DOHH2 (cell line): Measurements from ENCODE around the gene HSPB3.

Experiments used
- H3F3A ChIP-seq: fragments of 200-600 bp; sonication (generic), shearing (Covaris generic); 2 replicates; pipeline ENCODE4 v1.6.0; 2016; ENCODE audit warnings: antibody characterized with exemption, mild to moderate bottlenecking; ENCODE audit not compliant: control insufficient read depth, insufficient read depth
- H3K27ac ChIP-seq: fragments of 200-600 bp; sonication (generic); 2 replicates; pipeline ENCODE4 v1.5.1; 2014; ENCODE audit warnings: low read depth, mild to moderate bottlenecking, low read length, moderate library complexity
- H3K27me3 ChIP-seq: fragments of 200-600 bp; sonication (generic); 2 replicates; pipeline ENCODE4 v1.6.1; 2014; ENCODE audit warnings: mild to moderate bottlenecking, low read length, mixed read lengths; ENCODE audit not compliant: control insufficient read depth
- H3K36me3 ChIP-seq: fragments of 200-600 bp; sonication (generic); 2 replicates; pipeline ENCODE4 v1.6.1; 2014; ENCODE audit warnings: mild to moderate bottlenecking, low read length, moderate library complexity, mixed read lengths; ENCODE audit not compliant: control insufficient read depth
- H3K4me1 ChIP-seq: fragments of 200-600 bp; sonication (generic); 2 replicates; pipeline ENCODE4 v1.6.1; 2014; ENCODE audit warnings: mild to moderate bottlenecking, low read length, mixed read lengths; ENCODE audit not compliant: control insufficient read depth
- H3K4me2 ChIP-seq: fragments of 200-600 bp; sonication (generic); 2 replicates; pipeline ENCODE4 v1.6.0; 2014; ENCODE audit warnings: mild to moderate bottlenecking, low read length, moderate library complexity
- H3K4me3 ChIP-seq: fragments of 200-600 bp; sonication (generic); 2 replicates; pipeline ENCODE4 v1.5.1; 2014; ENCODE audit warnings: mild to moderate bottlenecking, low read length, mixed read lengths
- H3K79me2 ChIP-seq: fragments of 200-600 bp; sonication (generic); 2 replicates; pipeline ENCODE4 v1.6.1; 2014; ENCODE audit warnings: mild to moderate bottlenecking, low read length, mixed read lengths; ENCODE audit not compliant: control insufficient read depth
- H3K9me2 ChIP-seq: fragments of 200-600 bp; sonication (generic); replicated peaks from 2 replicates; pipeline ENCODE4 v1.6.1; 2014; ENCODE audit warnings: mild to moderate bottlenecking, low read length, mixed read lengths; ENCODE audit not compliant: control insufficient read depth
- H3K9me3 ChIP-seq: fragments of 200-600 bp; sonication (generic); 2 replicates; pipeline ENCODE4 v1.6.1; 2014; ENCODE audit warnings: antibody characterized with exemption, low read length, mixed read lengths; ENCODE audit not compliant: control insufficient read depth, insufficient read depth
- H4K20me1 ChIP-seq: fragments of 200-600 bp; sonication (generic); 2 replicates; pipeline ENCODE4 v1.6.0; 2014; ENCODE audit warnings: low read depth, mild to moderate bottlenecking, antibody characterized with exemption, low read length, moderate library complexity; ENCODE audit not compliant: control insufficient read depth, insufficient read depth
- EZH2phosphoT487 ChIP-seq: fragments of 200-600 bp; sonication (generic); IDR thresholded peaks from 2 replicates; pipeline ENCODE4 v1.6.1; 2017; ENCODE audit warnings: borderline replicate concordance, mild to moderate bottlenecking, antibody characterized with exemption, low read length, moderate library complexity, mixed read lengths
- TF ChIP-seq, protein P1 (sequence below): fragments of 200-600 bp; sonication (generic); IDR thresholded peaks from one replicate; pipeline ENCODE4 v1.5.1; 2014; ENCODE audit warnings: antibody characterized with exemption, mild to moderate bottlenecking, low read depth, low read length; ENCODE audit not compliant: poor library complexity, severe bottlenecking

Gene HSPB3

GRCh38 chr5:54492178-54492577 lies 36.7 kb downstream of the HSPB3 start:
- no peaks in the 10 kb centered on the region for H3K9me2 ChIP-seq
- H3F3A ChIP-seq = no peaks in the 10 kb centered on the region
- no peaks in the 10 kb centered on the region for H3K27me3 ChIP-seq
- no peaks in the 10 kb centered on the region for H3K9me3 ChIP-seq
- no peaks in the 10 kb centered on the region for H3K4me1 ChIP-seq
- no peak overlapping the region for H3K4me2 ChIP-seq
- no peaks in the 10 kb centered on the region for H4K20me1 ChIP-seq
- H3K36me3 ChIP-seq = no peaks in the 10 kb centered on the region
- no peak for TF ChIP-seq EZH2phosphoT487
- TF ChIP-seq, protein P1, sequence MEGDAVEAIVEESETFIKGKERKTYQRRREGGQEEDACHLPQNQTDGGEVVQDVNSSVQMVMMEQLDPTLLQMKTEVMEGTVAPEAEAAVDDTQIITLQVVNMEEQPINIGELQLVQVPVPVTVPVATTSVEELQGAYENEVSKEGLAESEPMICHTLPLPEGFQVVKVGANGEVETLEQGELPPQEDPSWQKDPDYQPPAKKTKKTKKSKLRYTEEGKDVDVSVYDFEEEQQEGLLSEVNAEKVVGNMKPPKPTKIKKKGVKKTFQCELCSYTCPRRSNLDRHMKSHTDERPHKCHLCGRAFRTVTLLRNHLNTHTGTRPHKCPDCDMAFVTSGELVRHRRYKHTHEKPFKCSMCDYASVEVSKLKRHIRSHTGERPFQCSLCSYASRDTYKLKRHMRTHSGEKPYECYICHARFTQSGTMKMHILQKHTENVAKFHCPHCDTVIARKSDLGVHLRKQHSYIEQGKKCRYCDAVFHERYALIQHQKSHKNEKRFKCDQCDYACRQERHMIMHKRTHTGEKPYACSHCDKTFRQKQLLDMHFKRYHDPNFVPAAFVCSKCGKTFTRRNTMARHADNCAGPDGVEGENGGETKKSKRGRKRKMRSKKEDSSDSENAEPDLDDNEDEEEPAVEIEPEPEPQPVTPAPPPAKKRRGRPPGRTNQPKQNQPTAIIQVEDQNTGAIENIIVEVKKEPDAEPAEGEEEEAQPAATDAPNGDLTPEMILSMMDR = no peak
- H3K4me3 ChIP-seq = no peak overlapping the region
- H3K79me2 ChIP-seq = no peaks in the 10 kb centered on the region
- no peak overlapping the region for H3K27ac ChIP-seq

- Histone ChIP-seq H3K36me3 (no peaks in the 10 kb centered on the region), H3K9me3 (no peaks in the 10 kb centered on the region), H3K4me3 (no peak overlapping the region), H3K27ac (no peak overlapping the region), H3K9me2 (no peaks in the 10 kb centered on the region), H3K4me1 (no peaks in the 10 kb centered on the region), H3F3A (no peaks in the 10 kb centered on the region), H3K79me2 (no peaks in the 10 kb centered on the region), H3K27me3 (no peaks in the 10 kb centered on the region), H4K20me1 (no peaks in the 10 kb centered on the region), H3K4me2 (no peak overlapping the region)
- TF ChIP-seq, protein P1 = no peak
- no peak for TF ChIP-seq EZH2phosphoT487
These were observed 39.5 kb downstream of the HSPB3 start for GRCh38 chr5:54495027-54495426.
